ENCODE measurements around the gene SIL1.

The SIL1 gene

DNA sequence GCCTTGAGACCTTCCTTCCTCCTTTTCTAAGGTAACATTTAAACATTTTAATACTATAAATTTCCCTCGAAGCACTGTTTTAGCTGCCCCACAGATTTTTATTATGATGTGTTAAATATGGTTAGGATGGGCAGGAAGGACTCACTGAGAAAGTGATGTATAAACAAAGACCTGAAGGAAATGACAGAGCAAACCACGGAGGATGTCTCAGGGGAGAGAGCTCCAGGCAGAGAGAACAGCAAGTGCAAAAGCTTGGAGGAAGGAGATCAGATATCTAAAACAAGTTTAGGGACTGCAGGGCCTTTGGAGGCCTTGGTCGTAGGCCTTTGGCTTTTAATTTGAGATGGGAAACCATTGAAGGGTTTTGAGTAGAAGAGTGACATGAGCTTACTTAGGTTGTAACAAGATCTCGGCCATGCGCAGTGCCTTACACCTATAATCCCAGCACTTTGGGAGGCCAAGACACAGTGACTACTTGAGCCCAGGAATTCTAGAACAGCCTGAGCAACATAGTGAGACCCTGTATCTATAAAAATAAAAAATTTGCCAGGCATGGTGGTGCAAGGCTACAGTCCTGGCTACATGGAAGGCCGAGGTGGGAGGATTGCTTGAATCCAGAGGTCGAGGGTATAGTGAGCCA lies 287.5 kb downstream of the SIL1 start:
- H3K9me3 ChIP-seq (ENCODE audit: control insufficient read depth, insufficient read depth, low read length), result no peaks in the 10 kb centered on the region
- H3K27ac ChIP-seq (ENCODE audit: low read depth, low read length), result no peak overlapping the region
- H3K27me3 ChIP-seq (ENCODE audit: control insufficient read depth, insufficient read depth, low read length), result no peaks in the 10 kb centered on the region
- H3K36me3 ChIP-seq (ENCODE audit: control insufficient read depth, insufficient read depth, low read length), result peaks cover 45% of the 10 kb centered on the region
- no peak overlapping the region for H3K4me3 ChIP-seq (ENCODE audit: low read depth, low read length)
- no peak overlapping the region for H3K9ac ChIP-seq (ENCODE audit: low read depth, low read length)
- no peaks in the 10 kb centered on the region for H3K4me1 ChIP-seq (ENCODE audit: control insufficient read depth, insufficient read depth, low read length)

GRCh38 chr5:138909734-138910133 lies 288.4 kb downstream of the SIL1 start:
- Histone ChIP-seq H3K27me3 (ENCODE audit: control insufficient read depth, insufficient read depth, low read length) (no peaks in the 10 kb centered on the region), H3K4me1 (ENCODE audit: control insufficient read depth, insufficient read depth, low read length) (no peaks in the 10 kb centered on the region), H3K9ac (ENCODE audit: low read depth, low read length) (no peak overlapping the region), H3K9me3 (ENCODE audit: control insufficient read depth, insufficient read depth, low read length) (no peaks in the 10 kb centered on the region), H3K27ac (ENCODE audit: low read depth, low read length) (no peak overlapping the region), H3K36me3 (ENCODE audit: control insufficient read depth, insufficient read depth, low read length) (peaks cover 47% of the 10 kb centered on the region), H3K4me3 (ENCODE audit: low read depth, low read length) (no peak overlapping the region)

DNA sequence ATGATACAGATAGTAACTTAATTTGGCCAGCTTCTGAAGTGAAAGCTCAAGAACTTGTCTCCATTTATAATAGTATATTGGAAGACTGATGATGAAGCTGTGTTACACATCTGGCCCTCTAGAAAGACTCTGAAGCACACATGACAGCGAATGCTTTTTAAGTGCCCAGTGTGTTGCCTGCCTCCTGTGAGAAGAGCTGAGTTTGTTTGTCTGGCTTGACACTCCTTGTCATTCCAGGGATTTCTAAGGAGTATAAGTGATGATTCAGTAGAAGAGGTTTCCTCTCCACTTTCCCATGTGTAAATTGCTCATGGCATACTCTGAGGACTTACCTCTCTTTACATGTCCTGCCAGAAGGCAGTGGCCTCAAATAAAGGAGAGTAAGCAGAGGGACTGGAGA lies 292.6 kb downstream of the SIL1 start:
- no peaks in the 10 kb centered on the region for H3K27me3 ChIP-seq (ENCODE audit: control insufficient read depth, insufficient read depth, low read length)
- H3K9me3 ChIP-seq (ENCODE audit: control insufficient read depth, insufficient read depth, low read length), result no peaks in the 10 kb centered on the region
- H3K36me3 ChIP-seq (ENCODE audit: control insufficient read depth, insufficient read depth, low read length), result peaks cover 57% of the 10 kb centered on the region
- H3K4me3 ChIP-seq (ENCODE audit: low read depth, low read length), result no peak overlapping the region
- H3K4me1 ChIP-seq (ENCODE audit: control insufficient read depth, insufficient read depth, low read length), result 0 out of 2 replicates have a peak, but pooled peaks cover 4% of the 10 kb centered on the region
- no peak overlapping the region for H3K27ac ChIP-seq (ENCODE audit: low read depth, low read length)
- H3K9ac ChIP-seq (ENCODE audit: low read depth, low read length), result no peak overlapping the region

DNA sequence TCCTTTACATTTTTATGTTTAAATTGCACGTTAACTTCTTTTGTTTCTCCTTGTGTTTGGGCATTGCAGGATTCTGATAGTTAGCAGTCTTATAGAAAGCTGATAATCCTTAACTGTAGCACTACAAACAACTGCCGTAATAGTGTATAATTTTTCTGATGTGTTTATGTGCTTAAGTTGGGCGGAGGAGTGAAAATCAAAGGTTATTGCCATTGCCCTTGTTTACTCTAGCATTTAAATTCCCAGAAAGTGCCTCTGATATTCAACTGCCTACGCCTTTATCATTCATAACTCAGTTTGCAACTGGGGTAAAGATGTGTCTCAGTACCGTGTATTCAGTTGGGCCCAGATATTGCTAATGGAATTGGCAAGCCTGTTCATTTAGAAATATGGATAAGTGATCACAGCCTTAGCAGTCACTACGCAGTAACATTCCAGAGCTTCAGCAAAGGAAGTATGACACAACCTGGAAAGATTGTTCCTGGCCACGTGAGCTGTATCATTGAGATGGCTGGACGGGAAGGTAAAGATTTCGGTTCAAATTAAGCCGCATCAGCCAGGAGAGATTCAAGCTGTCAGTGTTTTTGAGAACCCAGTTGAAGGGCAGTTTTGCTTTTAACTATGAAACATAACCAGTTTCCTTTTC lies 294.9 kb downstream of the SIL1 start:
- Histone ChIP-seq H3K36me3 (ENCODE audit: control insufficient read depth, insufficient read depth, low read length) (peaks cover 66% of the 10 kb centered on the region), H3K9ac (ENCODE audit: low read depth, low read length) (no peak overlapping the region), H3K27me3 (ENCODE audit: control insufficient read depth, insufficient read depth, low read length) (no peaks in the 10 kb centered on the region), H3K4me3 (ENCODE audit: low read depth, low read length) (no peak overlapping the region), H3K27ac (ENCODE audit: low read depth, low read length) (no peak overlapping the region), H3K9me3 (ENCODE audit: control insufficient read depth, insufficient read depth, low read length) (no peaks in the 10 kb centered on the region), H3K4me1 (ENCODE audit: control insufficient read depth, insufficient read depth, low read length) (0 out of 2 replicates have a peak, but pooled peaks cover 4% of the 10 kb centered on the region)

GRCh38 chr5:138901716-138902115 lies 296.5 kb downstream of the SIL1 start:
- Histone ChIP-seq H3K9ac (ENCODE audit: low read depth, low read length) (no peak overlapping the region), H3K4me1 (ENCODE audit: control insufficient read depth, insufficient read depth, low read length) (0 out of 2 replicates have a peak, but pooled peaks cover 4% of the 10 kb centered on the region), H3K4me3 (ENCODE audit: low read depth, low read length) (no peak overlapping the region), H3K36me3 (ENCODE audit: control insufficient read depth, insufficient read depth, low read length) (peaks cover 64% of the 10 kb centered on the region), H3K9me3 (ENCODE audit: control insufficient read depth, insufficient read depth, low read length) (no peaks in the 10 kb centered on the region), H3K27ac (ENCODE audit: low read depth, low read length) (no peak overlapping the region), H3K27me3 (ENCODE audit: control insufficient read depth, insufficient read depth, low read length) (no peaks in the 10 kb centered on the region)

GRCh38 chr5:138900281-138900965 lies 297.7 kb downstream of the SIL1 start:
- Histone ChIP-seq H3K36me3 (ENCODE audit: control insufficient read depth, insufficient read depth, low read length) (peaks cover 52% of the 10 kb centered on the region), H3K9me3 (ENCODE audit: control insufficient read depth, insufficient read depth, low read length) (no peaks in the 10 kb centered on the region), H3K27me3 (ENCODE audit: control insufficient read depth, insufficient read depth, low read length) (no peaks in the 10 kb centered on the region), H3K4me1 (ENCODE audit: control insufficient read depth, insufficient read depth, low read length) (0 out of 2 replicates have a peak, but pooled peaks cover 4% of the 10 kb centered on the region), H3K4me3 (ENCODE audit: low read depth, low read length) (no peak overlapping the region), H3K27ac (ENCODE audit: low read depth, low read length) (no peak overlapping the region), H3K9ac (ENCODE audit: low read depth, low read length) (no peak overlapping the region)

DNA sequence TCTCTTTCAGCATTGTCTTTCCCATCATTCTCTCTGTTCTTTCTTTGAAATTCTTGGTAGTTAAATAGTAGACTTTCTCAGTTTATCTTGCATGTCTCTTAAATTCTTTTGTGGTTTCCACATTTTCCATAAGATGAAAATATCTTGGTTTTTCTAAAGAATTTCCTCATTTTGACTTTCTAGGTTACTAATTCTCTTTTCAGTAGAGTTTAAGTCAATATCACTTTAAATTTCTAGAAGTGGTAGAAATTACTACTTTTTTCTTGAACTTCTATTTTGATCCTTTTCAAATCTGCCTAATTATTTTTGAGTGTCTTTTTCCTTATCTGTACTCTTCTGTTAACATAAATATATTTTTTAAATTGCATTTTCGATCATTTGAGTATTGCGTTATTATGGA lies 299.4 kb downstream of the SIL1 start:
- Histone ChIP-seq H3K36me3 (ENCODE audit: control insufficient read depth, insufficient read depth, low read length) (peaks cover 36% of the 10 kb centered on the region), H3K4me3 (ENCODE audit: low read depth, low read length) (no peak overlapping the region)

DNA sequence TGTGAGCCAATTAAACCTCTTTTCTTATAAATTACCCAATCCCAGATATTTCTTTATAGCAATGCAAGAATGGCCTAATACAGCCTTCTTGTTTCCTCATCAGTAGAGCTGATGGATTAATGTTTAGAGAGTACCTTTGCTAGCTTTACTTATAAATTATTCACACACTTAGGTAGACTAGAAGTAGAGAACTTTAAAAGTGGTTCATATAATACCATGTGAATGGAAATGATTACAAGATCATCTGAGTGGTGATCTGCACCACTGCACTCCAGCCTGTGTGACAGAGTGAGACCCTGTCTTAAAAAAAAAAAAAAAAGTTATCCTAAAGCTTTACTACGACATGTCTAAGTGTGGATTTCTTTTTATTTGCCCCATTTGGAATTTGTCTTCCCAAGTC lies 299.9 kb downstream of the SIL1 start:
- H3K36me3 ChIP-seq (ENCODE audit: control insufficient read depth, insufficient read depth, low read length), result peaks cover 32% of the 10 kb centered on the region
- H3K4me1 ChIP-seq (ENCODE audit: control insufficient read depth, insufficient read depth, low read length), result 0 out of 2 replicates have a peak, but pooled peaks cover 4% of the 10 kb centered on the region
- H3K9me3 ChIP-seq (ENCODE audit: control insufficient read depth, insufficient read depth, low read length), result no peaks in the 10 kb centered on the region
- no peak overlapping the region for H3K4me3 ChIP-seq (ENCODE audit: low read depth, low read length)
- H3K9ac ChIP-seq (ENCODE audit: low read depth, low read length), result no peak overlapping the region
- no peak overlapping the region for H3K27ac ChIP-seq (ENCODE audit: low read depth, low read length)
- H3K27me3 ChIP-seq (ENCODE audit: control insufficient read depth, insufficient read depth, low read length), result no peaks in the 10 kb centered on the region

More for the DNA sequence above, 299.4 kb downstream of the SIL1 start:
- H3K4me1 ChIP-seq (ENCODE audit: control insufficient read depth, insufficient read depth, low read length), result 0 out of 2 replicates have a peak, but pooled peaks cover 4% of the 10 kb centered on the region
- H3K27ac ChIP-seq (ENCODE audit: low read depth, low read length), result no peak overlapping the region
- no peaks in the 10 kb centered on the region for H3K9me3 ChIP-seq (ENCODE audit: control insufficient read depth, insufficient read depth, low read length)
- H3K9ac ChIP-seq (ENCODE audit: low read depth, low read length), result no peak overlapping the region
- no peaks in the 10 kb centered on the region for H3K27me3 ChIP-seq (ENCODE audit: control insufficient read depth, insufficient read depth, low read length)

Data from HUES48 (cell line).